ENCODE measurements around the gene PSME4. TPM values are rescaled to one million over a fixed set of nuclear protein-coding genes. Genes with fewer than 3 reads are reported as not detected.

PSME4 gene
- polyA plus RNA-seq, 4 donors, result 19.9 to 24.2 (median 20.7) TPM

GRCh38 chr2:53911434-53912189 lies 59.2 kb downstream of the PSME4 start:
- peaks cover 0 to 2% (median 0%) of the 10 kb centered on the region in 3 donors for H3K4me1 ChIP-seq (ENCODE audit: control insufficient read depth in 3 of 3, insufficient read depth in 2 of 3, low read depth in 1 of 3, low read length in 2 of 3)
- no peaks in the 10 kb centered on the region for H3K9me3 ChIP-seq (ENCODE audit: control insufficient read depth in 2 of 2, insufficient read depth in 1 of 2, low read depth in 1 of 2, low read length in 1 of 2)

GRCh38 chr2:53907582-53907981 lies 63.2 kb downstream of the PSME4 start:
- Histone ChIP-seq H3K36me3 (ENCODE audit: control insufficient read depth in 3 of 3, insufficient read depth in 2 of 3, low read depth in 1 of 3, low read length in 3 of 3) (peaks cover 2 to 20% (median 16%) of the 10 kb centered on the region in 3 donors), H3K27me3 (ENCODE audit: control insufficient read depth in 3 of 3, insufficient read depth in 3 of 3, low read length in 3 of 3) (no peaks in the 10 kb centered on the region), H3K9me3 (ENCODE audit: control insufficient read depth in 2 of 2, insufficient read depth in 1 of 2, low read depth in 1 of 2, low read length in 1 of 2) (no peaks in the 10 kb centered on the region), H3K4me1 (ENCODE audit: control insufficient read depth in 3 of 3, insufficient read depth in 2 of 3, low read depth in 1 of 3, low read length in 2 of 3) (peaks cover 0 to 2% (median 0%) of the 10 kb centered on the region in 3 donors), H3K4me3 (ENCODE audit: low read depth in 1 of 3, low read length in 3 of 3) (no peak overlapping the region), H3K27ac (ENCODE audit: low read depth in 1 of 3, low read length in 2 of 3) (no peak overlapping the region)
- DNase-seq (no peak), FAIRE-seq (no peak)
- 89 to 97% (median 93%) methylated on average over 1 of the region's 1 CpG for WGBS, 3 donors

More at GRCh38 chr2:53911434-53912189, 59.2 kb downstream of the PSME4 start:
- WGBS, 3 donors, result 55 to 81% (median 71%) methylated on average over 4 of the region's 4 CpGs
- no peak overlapping the region for H3K4me3 ChIP-seq (ENCODE audit: low read depth in 1 of 3, low read length in 3 of 3)
- FAIRE-seq, result peak; percentile 41
- peaks cover 3 to 16% (median 7%) of the 10 kb centered on the region in 3 donors for H3K36me3 ChIP-seq (ENCODE audit: control insufficient read depth in 3 of 3, insufficient read depth in 2 of 3, low read depth in 1 of 3, low read length in 3 of 3)
- H3K27me3 ChIP-seq (ENCODE audit: control insufficient read depth in 3 of 3, insufficient read depth in 3 of 3, low read length in 3 of 3), result no peaks in the 10 kb centered on the region
- DNase-seq, result no peak
- H3K27ac ChIP-seq (ENCODE audit: low read depth in 1 of 3, low read length in 2 of 3), result no peak overlapping the region

- no peaks in the 10 kb centered on the region for H3K27me3 ChIP-seq (ENCODE audit: control insufficient read depth in 3 of 3, insufficient read depth in 3 of 3, low read length in 3 of 3)
- no peak for FAIRE-seq
- no peak overlapping the region for H3K27ac ChIP-seq (ENCODE audit: low read depth in 1 of 3, low read length in 2 of 3)
- H3K36me3 ChIP-seq (ENCODE audit: control insufficient read depth in 3 of 3, insufficient read depth in 2 of 3, low read depth in 1 of 3, low read length in 3 of 3), result peaks cover 3 to 23% (median 20%) of the 10 kb centered on the region in 3 donors
- DNase-seq, result no peak
- 97% methylated on average over 9 of the region's 9 CpGs for WGBS, 3 donors
- H3K9me3 ChIP-seq (ENCODE audit: control insufficient read depth in 2 of 2, insufficient read depth in 1 of 2, low read depth in 1 of 2, low read length in 1 of 2), result no peaks in the 10 kb centered on the region
- H3K4me1 ChIP-seq (ENCODE audit: control insufficient read depth in 3 of 3, insufficient read depth in 2 of 3, low read depth in 1 of 3, low read length in 2 of 3), result no peaks in the 10 kb centered on the region
- no peak overlapping the region for H3K4me3 ChIP-seq (ENCODE audit: low read depth in 1 of 3, low read length in 3 of 3)
Measured at GRCh38 chr2:53905396-53905795, 65.4 kb downstream of the PSME4 start.

- FAIRE-seq, result no peak
- no peaks in the 10 kb centered on the region for H3K9me3 ChIP-seq (ENCODE audit: control insufficient read depth in 2 of 2, insufficient read depth in 1 of 2, low read depth in 1 of 2, low read length in 1 of 2)
- H3K36me3 ChIP-seq (ENCODE audit: control insufficient read depth in 3 of 3, insufficient read depth in 2 of 3, low read depth in 1 of 3, low read length in 3 of 3), result peaks cover 11 to 27% (median 25%) of the 10 kb centered on the region in 3 donors
- H3K27me3 ChIP-seq (ENCODE audit: control insufficient read depth in 3 of 3, insufficient read depth in 3 of 3, low read length in 3 of 3), result no peaks in the 10 kb centered on the region
- no peaks in the 10 kb centered on the region for H3K4me1 ChIP-seq (ENCODE audit: control insufficient read depth in 3 of 3, insufficient read depth in 2 of 3, low read depth in 1 of 3, low read length in 2 of 3)
- H3K4me3 ChIP-seq (ENCODE audit: low read depth in 1 of 3, low read length in 3 of 3), result no peak overlapping the region
- DNase-seq, result no peak
- H3K27ac ChIP-seq (ENCODE audit: low read depth in 1 of 3, low read length in 2 of 3), result no peak overlapping the region
- 79 to 86% (median 79%) methylated on average over 4 of the region's 4 CpGs for WGBS, 3 donors
Measured at GRCh38 chr2:53903011-53903410, 67.8 kb downstream of the PSME4 start.

DNA sequence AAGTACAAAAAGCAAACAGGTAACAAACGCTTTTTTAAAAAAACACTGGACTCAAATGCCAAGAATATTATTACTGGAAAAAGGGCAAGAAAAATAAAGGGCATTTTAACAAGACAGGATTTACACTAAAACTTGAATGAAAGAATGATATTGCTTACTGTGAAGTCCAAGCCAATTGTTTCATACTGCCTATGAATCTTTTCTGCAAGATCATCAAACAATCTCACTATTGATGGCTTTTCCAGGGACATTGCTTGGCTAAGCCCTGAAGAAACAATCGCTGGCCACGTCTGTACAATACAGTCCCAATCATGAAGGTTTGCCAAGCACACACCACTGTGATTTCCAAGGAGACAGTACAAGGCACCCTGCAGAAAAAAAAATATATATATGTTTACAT lies 69.6 kb downstream of the PSME4 start:
- Histone ChIP-seq H3K4me1 (ENCODE audit: control insufficient read depth in 3 of 3, insufficient read depth in 2 of 3, low read depth in 1 of 3, low read length in 2 of 3) (no peaks in the 10 kb centered on the region), H3K27ac (ENCODE audit: low read depth in 1 of 3, low read length in 2 of 3) (no peak overlapping the region), H3K4me3 (ENCODE audit: low read depth in 1 of 3, low read length in 3 of 3) (no peak overlapping the region), H3K9me3 (ENCODE audit: control insufficient read depth in 2 of 2, insufficient read depth in 1 of 2, low read depth in 1 of 2, low read length in 1 of 2) (no peaks in the 10 kb centered on the region), H3K36me3 (ENCODE audit: control insufficient read depth in 3 of 3, insufficient read depth in 2 of 3, low read depth in 1 of 3, low read length in 3 of 3) (peaks cover 17 to 30% (median 23%) of the 10 kb centered on the region in 3 donors), H3K27me3 (ENCODE audit: control insufficient read depth in 3 of 3, insufficient read depth in 3 of 3, low read length in 3 of 3) (no peaks in the 10 kb centered on the region)
- no peak for FAIRE-seq
- WGBS, 3 donors, result 90 to 93% (median 91%) methylated on average over 3 of the region's 3 CpGs
- no peak for DNase-seq

- no peaks in the 10 kb centered on the region for H3K4me1 ChIP-seq (ENCODE audit: control insufficient read depth in 3 of 3, insufficient read depth in 2 of 3, low read depth in 1 of 3, low read length in 2 of 3)
- H3K9me3 ChIP-seq (ENCODE audit: control insufficient read depth in 2 of 2, insufficient read depth in 1 of 2, low read depth in 1 of 2, low read length in 1 of 2), result no peaks in the 10 kb centered on the region
- FAIRE-seq (no peak), DNase-seq (peak; percentile 31 to 54)
- no peaks in the 10 kb centered on the region for H3K27me3 ChIP-seq (ENCODE audit: control insufficient read depth in 3 of 3, insufficient read depth in 3 of 3, low read length in 3 of 3)
- whole genome bisulfite sequencing, 3 donors, result 36 to 68% (median 63%) methylated on average over 3 of the region's 3 CpGs
- no peak overlapping the region for H3K4me3 ChIP-seq (ENCODE audit: low read depth in 1 of 3, low read length in 3 of 3)
- H3K36me3 ChIP-seq (ENCODE audit: control insufficient read depth in 3 of 3, insufficient read depth in 2 of 3, low read depth in 1 of 3, low read length in 3 of 3), result peaks cover 14 to 21% (median 17%) of the 10 kb centered on the region in 3 donors
- peak overlapping the region in 1 of 3 donors; percentile 16 for H3K27ac ChIP-seq (ENCODE audit: low read depth in 1 of 3, low read length in 2 of 3)
Measured at GRCh38 chr2:53896864-53897263, 73.9 kb downstream of the PSME4 start.

DNA sequence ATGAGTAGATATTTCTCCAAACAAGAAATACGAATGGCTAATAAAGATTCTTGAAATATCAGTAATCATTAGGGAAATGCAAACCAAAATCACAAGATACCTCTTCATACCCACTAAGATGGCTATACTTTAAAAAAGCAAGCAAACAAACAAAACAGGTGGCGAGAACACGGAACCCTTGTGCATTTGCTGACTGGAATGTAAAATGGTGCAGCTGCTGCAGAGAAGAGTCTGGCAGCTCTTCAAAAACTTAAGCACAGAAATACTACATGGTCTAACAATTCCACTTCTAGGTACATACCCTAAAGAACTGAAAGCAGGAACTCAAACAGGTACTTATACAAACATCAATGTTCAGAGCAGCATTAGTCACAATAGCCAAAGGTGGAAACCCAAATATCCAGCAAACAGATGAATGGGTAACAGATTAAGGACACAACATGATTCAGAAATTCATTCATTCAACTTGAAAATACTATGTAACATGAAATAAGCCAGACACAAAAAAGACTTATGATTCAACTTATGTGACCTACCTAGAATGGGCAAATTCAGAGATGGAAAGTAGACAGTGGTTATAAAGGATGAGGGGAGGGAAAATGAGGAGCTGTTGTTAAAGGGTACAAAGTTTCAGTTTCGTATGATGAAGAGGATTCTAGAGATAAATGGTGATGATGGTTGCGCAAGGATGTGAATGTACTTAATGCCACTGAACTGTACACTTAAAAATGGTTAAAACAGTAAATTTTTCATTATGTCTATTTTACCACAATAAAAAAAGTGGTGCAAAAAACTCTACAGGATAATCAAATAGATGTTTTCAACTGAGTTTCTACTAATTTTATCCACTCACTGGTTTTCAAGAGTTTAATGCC lies 84.2 kb downstream of the PSME4 start:
- FAIRE-seq, result no peak
- no peaks in the 10 kb centered on the region for H3K27me3 ChIP-seq (ENCODE audit: control insufficient read depth in 3 of 3, insufficient read depth in 3 of 3, low read length in 3 of 3)
- no peak for DNase-seq
- peaks cover 4 to 25% (median 24%) of the 10 kb centered on the region in 3 donors for H3K36me3 ChIP-seq (ENCODE audit: control insufficient read depth in 3 of 3, insufficient read depth in 2 of 3, low read depth in 1 of 3, low read length in 3 of 3)
- H3K4me3 ChIP-seq (ENCODE audit: low read depth in 1 of 3, low read length in 3 of 3), result no peak overlapping the region
- H3K27ac ChIP-seq (ENCODE audit: low read depth in 1 of 3, low read length in 2 of 3), result no peak overlapping the region
- 87 to 93% (median 88%) methylated on average over 5 of the region's 5 CpGs for WGBS, 3 donors
- no peaks in the 10 kb centered on the region for H3K9me3 ChIP-seq (ENCODE audit: control insufficient read depth in 2 of 2, insufficient read depth in 1 of 2, low read depth in 1 of 2, low read length in 1 of 2)
- H3K4me1 ChIP-seq (ENCODE audit: control insufficient read depth in 3 of 3, insufficient read depth in 2 of 3, low read depth in 1 of 3, low read length in 2 of 3), result no peaks in the 10 kb centered on the region

GRCh38 chr2:53884883-53885282 lies 85.9 kb downstream of the PSME4 start:
- H3K4me3 ChIP-seq (ENCODE audit: low read depth in 1 of 3, low read length in 3 of 3), result no peak overlapping the region
- 69 to 100% (median 86%) methylated on average over 1 of the region's 1 CpG for WGBS, 3 donors
- DNase-seq (no peak), FAIRE-seq (no peak)
- H3K27me3 ChIP-seq (ENCODE audit: control insufficient read depth in 3 of 3, insufficient read depth in 3 of 3, low read length in 3 of 3), result no peaks in the 10 kb centered on the region
- no peaks in the 10 kb centered on the region for H3K9me3 ChIP-seq (ENCODE audit: control insufficient read depth in 2 of 2, insufficient read depth in 1 of 2, low read depth in 1 of 2, low read length in 1 of 2)
- H3K36me3 ChIP-seq (ENCODE audit: control insufficient read depth in 3 of 3, insufficient read depth in 2 of 3, low read depth in 1 of 3, low read length in 3 of 3), result peaks cover 4 to 26% (median 19%) of the 10 kb centered on the region in 3 donors
- no peak overlapping the region for H3K27ac ChIP-seq (ENCODE audit: low read depth in 1 of 3, low read length in 2 of 3)
- no peaks in the 10 kb centered on the region for H3K4me1 ChIP-seq (ENCODE audit: control insufficient read depth in 3 of 3, insufficient read depth in 2 of 3, low read depth in 1 of 3, low read length in 2 of 3)
